ENCODE measurements around the gene DKC1.
A peak's percentile ranks its signal among the peaks of the same experiment; 100 is the strongest.

Gene DKC1

DNA sequence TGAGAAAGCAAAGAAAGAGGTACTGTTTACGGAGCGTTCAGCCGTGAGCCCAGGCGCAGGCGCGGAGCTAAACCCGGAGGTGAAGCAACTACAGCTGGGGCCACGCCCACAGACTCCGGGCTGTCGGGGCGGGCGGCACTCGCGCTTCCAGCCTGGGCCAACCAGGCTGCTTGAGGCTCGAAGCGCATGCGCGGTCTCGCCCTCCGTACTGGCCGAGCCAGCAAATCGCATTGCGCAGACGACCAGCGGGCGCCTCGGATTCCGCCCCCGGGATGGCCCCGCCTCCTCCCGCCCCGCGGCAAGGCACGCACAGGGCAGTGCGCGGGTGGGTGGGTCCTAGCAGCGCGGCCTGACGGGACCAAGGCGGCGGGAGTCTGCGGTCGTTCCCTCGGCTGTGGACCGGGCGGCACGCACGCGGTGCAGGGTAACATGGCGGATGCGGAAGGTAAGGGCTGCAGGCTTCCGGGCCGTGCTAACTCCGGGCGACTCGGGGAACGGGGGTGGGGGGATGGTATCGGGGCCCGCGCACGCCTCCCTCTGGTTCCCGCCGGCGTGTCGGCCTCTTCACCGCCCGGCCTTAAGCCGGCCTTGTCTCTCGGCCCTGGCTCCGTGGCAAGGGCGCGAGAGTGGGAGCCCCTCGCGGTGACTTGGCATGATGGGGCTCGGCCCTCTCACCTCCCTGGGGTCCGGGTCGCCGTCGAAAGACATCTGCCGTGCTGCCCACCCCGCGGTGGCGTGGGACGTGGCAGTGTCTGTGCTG is at the start of gene DKC1:
Gene DKC1, plus strand, starts transcription at position 328 of the 760 bp plus-strand sequence. Its CDS starts 102 bp downstream, at position 430.
- peak; percentile 91 for DNase-seq

DNA sequence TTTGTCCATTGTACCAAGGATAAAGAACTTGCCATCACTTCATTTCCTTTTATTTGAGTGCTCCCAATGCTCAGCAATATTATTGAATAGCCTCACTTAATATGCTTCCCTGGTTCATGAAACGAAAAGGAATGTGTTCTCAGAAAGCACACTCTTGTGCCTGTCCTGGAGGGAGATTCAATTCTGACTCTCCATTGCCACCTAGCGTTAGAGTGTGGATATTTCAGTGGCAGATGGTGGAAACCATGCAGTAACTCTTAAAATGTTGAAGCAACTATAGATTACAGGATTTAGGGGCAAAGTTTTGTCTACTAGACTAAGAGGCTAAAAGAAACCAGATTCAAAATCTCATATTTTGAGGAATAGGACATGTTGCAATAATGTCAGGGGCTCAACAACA is 47.7 kb upstream of the DKC1 start:
- DNase-seq, result peak; percentile 1

DNA sequence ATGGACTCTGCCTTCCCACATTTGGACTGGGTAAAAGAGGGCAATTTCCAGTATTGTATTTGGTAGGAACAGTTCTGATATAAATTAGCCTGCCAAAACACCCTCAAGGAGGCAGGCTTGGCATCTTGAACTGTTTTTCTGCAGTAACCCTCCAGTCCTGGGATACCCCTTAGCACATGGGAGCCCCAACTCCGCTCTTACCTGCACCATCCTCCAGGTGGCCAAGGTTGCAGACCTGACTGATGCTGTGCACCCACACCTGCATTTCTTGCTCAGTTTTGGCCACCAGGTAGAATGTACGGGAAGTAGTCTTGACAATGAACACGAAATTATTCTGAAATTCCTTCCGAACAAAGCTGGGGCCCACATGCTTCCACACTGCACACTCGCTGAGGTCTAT is 46.8 kb upstream of the DKC1 start:
- DNase-seq, result no peak

DNA sequence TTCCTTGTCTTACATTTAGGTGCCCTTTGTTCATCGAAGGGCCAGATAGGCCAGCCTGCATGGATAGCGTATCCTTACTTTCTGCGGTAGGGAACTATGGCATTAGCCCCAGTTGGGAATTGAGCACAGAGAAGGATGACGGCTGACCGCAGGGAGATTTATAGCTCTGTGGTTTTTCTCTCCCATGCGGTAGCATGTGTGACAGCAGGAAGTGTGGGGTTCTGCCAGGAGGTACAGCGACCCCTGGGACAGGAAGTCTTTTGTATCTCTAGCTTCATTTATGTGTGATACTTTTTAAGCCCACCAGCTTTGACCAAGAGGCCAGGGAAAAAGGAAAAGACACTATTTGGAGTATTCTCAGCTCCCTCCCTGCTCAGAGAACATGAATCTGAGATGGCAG is 44.8 kb upstream of the DKC1 start:
- no peak for DNase-seq

DNA sequence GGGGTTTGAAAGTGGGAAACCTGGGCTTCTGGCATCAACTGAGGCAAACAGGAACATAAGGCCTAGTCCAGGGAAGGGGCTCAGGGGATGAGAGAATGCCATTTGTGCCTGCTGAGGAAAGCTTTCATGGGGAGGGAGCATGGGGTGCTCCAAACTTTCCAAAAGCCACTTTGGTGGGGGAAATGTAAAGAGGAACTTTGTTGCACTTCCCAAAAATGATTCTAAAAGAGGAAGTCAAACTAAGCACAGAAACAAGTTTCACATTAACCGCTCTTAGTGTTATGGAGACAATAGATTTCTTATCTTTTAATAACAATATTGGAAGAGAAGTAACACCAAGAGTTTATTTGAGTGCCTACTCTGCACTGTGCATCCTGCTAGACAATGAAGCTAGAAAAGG is 44.0 kb upstream of the DKC1 start:
- no peak for DNase-seq

DNA sequence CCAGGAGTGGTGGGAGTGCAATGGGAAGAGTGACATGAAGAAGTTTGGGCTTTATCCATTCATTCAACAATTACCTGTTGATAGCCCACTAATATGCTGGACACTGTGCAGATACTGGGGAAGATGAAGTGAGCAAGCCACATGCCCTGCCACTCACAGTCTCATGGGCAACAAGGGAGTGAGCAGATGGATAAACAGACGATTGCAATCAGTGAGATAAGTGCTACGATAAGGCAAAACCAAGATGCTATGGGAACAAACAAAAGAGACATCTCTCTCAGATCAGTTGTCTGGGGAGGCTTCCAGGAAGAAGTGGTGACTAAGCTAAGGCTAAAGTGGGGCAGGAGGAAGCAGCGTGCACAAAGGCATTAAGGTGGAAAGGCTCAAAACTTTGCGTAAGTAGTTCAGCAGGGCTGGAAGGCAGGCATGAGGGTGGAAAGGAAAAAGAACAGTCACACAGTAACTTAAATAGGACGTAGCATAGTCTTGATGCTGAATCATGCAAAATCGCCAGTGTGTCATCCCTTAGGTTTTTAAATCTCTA is 43.5 kb upstream of the DKC1 start:
- no peak for DNase-seq

DNA sequence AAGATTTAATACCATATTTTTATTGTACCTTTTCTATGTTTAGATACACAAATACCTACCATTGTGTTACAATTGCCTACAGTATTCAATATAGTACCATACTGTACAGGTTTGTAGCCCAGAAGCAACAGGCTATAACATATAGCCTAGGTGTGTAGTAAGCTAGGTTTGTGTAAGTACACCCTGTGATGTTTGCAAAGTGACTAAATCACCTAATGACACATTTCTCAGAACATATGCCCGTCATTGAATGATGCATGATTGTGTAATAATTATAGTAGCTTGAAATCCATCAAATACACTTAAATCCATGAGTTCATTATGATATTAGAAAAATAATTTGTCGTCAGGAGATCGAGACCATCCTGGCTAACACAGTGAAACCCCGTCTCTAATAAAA is 42.6 kb upstream of the DKC1 start:
- DNase-seq, result no peak

DNA sequence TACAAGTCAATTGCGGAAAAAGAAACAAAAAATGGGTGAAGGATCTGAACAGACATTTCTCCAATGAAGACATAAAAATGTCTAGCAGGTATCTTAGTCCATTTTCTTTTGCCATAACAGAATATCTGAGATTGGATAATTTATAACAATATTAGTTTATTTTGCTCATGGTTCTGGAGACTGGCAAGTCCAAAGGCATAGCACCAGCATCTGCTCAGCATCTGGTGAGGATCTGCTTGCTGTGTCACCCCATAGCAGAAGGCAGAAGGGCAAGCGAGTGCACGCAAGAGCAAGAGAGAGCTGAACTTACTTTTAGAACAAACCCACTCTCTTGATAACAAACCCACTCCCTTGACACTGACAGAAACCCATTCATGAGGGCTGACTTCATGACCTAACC is 41.5 kb upstream of the DKC1 start:
- DNase-seq, result no peak

DNA sequence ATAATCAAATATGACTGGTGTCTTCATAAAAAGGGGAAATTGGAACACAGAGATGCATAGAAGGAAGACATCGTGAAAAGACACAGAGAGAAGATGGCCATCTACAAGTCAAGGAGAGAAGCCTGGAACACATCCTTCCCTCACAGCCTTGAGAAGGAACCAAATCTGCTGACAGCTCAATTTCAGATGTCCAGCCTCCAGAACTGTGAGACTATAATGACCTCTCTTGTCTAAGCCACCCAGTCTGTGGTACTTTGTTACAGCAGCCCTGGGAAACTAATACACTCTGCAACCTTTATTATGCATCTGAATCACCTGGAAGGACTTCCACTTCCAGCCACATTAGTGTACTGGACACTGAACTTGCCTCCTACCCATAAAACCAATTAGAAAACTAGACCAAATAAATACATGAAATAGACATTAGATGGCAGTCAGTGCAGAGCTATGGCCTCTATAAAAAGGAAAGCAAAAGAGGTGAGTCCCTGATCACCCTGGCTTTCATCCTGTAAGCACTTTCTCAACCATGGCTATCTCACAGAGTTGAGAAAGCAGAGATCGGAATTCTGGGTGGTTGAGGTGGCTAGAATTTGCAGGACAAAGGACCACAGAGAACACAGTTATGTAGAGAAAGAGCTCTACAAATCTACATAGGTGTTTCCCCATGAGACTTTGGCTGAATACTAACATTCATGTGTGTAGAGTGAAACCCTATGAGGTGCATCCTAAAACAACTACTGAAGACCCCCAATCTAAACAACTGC is 37.5 kb upstream of the DKC1 start:
- no peak for DNase-seq

DNA sequence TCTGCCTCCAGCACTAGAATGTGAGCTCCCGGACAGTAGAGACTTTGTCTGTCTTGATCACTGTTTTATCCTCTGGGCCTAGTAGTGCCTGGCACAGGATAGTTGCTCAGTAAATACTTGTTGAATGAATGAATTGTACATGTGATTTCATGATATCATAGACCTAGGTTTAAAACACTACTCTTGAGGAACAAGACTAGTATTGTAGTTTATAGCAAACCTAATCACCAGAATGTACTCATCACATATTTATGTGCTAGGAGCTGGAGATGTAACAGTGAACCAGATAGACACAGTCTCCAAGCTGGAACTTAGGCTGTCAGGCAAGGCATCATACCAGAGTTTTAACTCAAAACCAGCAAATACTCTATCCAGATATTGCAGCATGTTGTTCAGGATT is 35.2 kb upstream of the DKC1 start:
- no peak for DNase-seq

DNA sequence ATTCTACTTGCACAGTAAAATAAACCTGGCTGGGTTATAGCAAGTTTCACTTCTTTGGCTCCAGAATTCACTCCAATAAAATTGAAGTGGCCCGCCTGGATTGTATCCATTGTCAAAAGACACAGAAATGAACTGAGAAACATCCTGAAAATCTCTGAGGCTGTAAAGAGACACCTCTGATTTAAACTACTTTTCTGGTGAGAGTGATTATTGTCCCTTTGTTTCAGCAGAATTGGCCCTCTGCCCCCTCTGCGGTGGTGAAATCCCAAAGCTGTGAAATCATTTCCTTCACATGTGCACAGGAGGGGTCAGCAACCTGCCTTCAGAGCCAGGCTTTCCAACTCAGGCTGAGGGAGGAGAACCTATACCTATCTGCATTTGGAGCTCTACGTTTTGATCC is 34.8 kb upstream of the DKC1 start:
- DNase-seq, result no peak

DNA sequence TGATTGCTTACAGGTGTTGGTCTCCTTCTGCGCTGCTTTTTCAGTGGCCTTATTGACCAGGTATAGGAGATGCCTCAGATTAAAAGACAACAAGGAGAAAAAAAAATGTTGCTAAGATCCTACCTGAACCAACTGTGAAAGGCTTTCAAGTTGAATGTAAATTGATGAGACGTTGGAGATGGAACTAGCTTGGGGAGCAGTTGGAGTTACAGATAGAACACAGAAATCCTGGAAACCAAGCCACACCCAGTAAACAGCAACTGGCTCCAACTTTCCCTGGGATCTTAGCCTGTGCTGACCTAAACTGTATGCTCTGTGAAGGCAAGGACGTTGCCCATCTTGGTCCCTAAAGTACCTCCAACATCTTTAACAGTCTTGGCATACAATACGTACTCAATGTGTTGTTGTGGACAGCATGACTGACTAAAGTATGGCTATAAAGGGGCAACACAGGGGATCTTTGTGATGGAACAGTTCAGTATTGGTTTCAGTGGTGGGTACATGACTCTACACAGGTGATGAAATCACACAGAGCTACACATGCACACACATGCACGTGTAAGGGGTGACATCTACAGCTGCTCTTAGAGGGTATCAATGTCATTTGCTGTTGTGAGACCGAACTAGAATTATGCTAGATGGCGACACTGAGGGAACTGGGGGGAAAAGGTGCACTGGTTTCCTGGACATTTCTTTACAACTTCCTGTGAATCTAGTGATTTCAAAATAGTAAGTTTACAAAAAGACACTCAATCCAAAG is 34.1 kb upstream of the DKC1 start:
- DNase-seq, result no peak

DNA sequence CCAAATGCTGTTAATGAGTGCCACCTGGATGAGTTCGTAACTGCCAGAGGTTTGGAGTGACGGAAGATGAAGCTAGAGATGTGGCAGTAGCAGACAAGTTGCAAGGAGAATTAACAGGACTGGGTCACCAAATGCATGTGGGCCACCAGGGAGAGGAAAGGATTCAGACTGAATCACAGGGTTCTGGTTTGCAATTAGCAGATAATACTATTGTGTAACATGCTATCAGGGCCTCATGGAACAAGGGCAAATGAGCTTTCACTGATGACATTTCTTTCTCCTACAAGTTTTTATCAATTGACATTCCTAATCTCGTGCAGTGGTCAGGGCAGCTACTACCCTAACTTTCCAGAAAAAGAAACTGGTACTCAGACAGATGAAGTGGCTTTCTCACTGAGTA is 33.2 kb upstream of the DKC1 start:
- no peak for DNase-seq

DNA sequence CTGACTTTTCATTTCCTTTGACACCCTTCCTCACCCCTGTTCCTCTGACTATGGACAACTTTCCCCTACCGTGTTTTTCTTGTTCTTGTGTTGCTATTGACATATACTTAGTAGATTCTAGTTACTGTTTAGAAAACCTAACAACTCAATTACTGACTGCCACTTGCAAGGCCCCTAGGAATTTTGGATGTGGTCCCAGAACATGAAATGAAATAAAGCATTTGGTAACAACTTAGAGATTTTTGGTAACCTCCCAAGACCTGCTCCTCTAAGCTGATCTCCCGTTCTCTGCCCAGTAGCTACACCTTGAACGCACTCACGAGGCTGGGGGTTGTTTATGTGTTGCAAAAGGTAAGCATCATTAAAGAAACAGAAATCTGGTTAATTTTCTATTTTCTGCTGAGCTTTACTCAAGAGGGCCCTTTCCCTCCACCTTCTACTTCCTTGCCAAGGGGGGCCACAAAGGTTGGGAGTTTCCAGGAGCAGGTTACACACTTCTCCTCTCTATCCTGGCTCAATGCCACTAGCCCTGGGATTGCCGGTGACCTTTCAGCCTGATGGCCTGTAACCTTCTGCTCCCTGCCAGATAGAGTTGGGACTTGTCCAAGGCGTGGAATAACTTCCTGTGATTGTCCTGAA is 32.3 kb upstream of the DKC1 start:
- no peak for DNase-seq

DNA sequence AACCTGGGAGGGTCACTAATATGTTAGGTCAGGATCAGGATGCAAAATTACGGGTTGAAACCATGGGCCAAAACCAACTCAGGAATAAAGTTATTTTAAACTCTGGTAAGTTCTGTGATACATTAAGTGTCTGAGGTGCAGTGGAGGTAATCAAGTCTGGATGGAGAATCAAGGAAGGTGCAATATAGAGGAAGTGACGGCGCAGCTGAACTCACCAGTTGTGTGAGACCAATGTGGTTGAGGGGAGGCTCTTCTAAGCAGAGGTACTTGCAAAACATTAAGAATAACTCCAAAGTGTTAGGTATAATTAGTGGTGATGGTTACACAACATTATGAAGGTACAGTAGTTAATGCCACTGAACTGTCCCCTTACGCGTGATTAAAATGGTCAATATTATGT is 31.5 kb upstream of the DKC1 start:
- DNase-seq, result no peak

DNA sequence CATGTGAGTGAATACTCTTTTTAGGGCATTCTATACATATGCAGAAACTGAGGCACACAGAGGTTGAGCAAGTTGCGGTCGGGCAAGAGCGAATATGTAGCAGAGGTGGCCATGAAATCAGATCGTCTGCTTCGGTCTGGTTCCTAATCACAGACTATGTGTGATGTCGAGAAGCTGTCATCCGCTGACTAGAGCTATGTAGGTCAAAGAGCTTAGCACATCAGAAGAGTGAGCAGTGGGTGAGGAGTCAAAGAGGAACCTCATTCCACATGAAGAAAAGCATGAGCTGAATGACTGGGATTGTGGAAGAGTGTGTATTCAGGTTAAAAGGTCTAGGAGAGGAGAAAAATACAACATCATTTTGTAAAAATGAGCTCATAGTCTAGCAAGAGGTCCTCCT is 30.8 kb upstream of the DKC1 start:
- DNase-seq, result no peak

DNA sequence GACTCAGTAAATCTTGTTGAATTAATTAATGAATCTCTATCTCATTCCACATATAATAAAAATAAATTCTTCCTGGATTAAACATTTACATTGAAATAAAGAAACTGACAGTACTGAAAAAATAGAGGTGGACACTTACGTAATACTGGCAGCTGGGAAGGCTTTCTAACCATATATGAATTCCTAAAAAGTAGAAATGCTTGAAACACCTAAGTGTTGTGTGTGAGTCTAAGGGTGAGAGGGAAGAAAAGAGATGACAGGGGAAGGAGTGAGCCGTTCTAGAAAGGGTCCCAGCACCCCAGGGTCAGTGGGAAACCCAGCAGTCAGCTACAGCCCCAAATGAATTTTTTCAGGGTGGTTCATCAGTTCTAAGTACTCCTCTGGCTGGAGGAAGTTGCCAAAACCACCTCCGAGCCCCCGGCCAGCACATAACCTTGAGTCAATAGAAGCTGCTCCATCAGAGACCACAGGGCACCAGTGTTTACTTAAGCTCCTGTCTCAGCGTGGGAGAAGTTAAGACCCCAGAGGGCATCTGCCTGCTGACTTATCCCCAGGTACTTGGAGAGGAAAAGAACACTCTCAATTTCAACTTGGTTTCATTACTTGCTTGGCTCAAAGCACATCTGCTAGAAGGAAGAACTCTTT is 30.1 kb upstream of the DKC1 start:
- no peak for DNase-seq

DNA sequence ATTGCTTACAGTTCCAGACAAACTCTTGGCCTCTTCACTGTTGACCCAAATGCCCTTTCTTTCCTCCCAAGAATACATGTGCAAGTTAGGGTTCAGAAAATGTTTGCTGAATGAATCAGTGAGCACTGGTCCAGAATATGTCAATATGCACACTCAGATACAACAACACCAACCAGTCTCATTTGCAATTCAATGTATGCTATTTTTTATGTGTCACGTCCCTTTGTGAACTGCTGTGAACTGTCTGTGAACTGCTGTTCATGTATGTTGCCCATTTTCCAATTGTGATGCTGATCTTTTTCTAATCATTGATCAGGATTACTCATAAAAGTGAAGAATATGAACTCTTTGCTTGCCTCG is 29.6 kb upstream of the DKC1 start:
- no peak for DNase-seq

DNA sequence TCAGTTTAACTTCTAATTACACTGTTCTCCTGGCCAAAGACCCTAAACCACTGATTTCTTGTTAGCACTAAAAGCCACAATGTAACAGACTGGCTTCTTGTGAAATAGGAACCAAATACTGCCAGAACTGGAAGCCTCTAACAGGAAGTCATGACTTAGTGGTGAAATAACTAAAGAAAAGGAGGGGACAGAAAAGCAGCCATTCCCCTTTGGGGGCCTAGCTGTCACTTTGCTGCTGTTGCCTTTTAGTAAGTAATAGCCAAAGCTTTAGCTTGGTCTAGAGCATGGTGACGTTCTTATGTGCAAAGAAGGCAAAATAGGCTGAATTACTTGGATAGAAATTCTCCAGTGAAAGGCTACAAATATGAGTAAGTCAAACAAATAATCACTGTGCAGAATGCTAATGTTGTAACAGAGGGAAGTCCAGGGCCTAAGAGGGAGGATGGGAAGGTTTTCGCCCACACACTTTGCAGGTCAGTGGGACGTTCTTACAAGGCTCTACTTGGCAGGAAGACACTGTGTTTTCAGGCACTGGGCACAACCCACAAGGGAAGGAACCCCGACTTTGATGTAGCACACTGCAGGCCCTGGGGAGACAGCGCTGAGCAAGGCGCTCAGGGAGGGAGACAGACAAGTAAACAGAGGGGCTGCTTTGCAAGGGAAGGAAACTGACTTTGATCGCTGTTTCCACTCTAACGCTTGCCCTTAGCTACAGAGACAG is 28.4 kb upstream of the DKC1 start:
- no peak for DNase-seq

DNA sequence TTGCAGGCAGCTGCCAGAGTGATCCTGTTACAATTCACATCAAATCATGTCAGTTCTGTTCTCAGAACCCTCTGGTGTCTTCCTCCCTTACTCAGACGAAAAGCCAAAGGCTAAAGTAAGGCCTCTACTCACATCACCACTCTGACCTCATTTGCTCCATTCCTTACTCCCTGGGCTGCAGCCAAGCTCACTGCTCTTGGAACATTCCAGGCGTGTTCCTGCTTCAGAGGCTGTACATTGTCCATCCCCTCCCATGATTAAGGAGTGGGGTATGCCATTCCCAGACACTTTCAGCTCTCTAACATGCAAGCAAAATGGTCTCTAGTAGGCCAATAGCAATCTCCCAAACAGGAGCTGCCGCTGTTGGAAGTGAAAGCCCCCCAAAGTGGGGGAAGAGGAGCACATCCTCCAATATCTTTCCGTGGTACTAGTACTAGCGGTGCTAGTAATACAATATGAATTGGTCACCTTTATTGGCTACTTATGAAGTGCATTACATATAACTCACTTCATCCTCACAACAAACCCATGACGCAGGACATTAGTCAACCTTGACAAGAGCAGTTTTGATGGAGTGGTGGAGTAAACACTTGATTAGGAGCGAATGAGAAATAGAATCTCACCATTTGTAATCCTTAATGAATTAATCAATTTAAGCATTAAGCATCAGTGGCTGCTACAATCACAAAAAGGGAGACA is 26.8 kb upstream of the DKC1 start:
- DNase-seq, result no peak

DNA sequence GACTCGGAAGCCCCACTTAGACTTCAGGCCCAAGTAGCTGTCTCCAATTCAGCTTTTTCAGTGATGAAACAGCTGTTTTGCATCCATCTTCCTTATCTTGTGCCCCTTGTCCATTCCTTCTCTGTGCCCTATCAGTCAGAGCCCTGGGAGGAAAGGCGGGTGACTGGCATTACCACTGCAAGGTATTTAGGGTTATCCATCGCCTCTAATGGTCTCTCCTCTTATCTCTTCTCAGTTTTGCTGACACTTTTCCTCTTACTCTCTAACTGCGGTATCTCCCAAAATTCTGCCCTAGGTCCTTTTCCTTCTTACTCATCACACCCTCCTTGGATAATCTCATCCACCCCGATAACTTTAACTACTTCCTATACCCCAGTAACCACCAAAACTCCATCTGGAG is 25.5 kb upstream of the DKC1 start:
- DNase-seq, result no peak
